WTC11 (cell line): Measurements from ENCODE around the gene NKX6-2. TPM values are rescaled to one million over a fixed set of nuclear protein-coding genes. Genes with fewer than 3 reads are reported as not detected.

Source experiments
- ATAC-seq: fragments of 200-7000 bp; cut with Tn5 transposase; 2 replicates; pipeline ENCODE4 v1.10.0; 2021; ENCODE audit warnings: mild to moderate bottlenecking, moderate library complexity
- CTCF ChIA-PET: fragments of 300-600 bp; sonication (Branson Sonifier 250); formaldehyde crosslinking; loops from one replicate; lab custom pipeline; 2021; ENCODE audit warnings: antibody characterized with exemption; lab: Charles Lee
- POLR2A ChIA-PET: fragments of 350-600 bp; sonication (Branson Sonifier 250); formaldehyde crosslinking; loops from one replicate; lab custom pipeline; 2021; ENCODE audit warnings: antibody characterized with exemption; lab: Charles Lee
- DNase-seq: peaks from one replicate; pipeline ENCODE4 v3.0.0; 2021; ENCODE audit warnings: low spot score
- H3K27ac Mint-ChIP-seq: 2 replicates; pipeline ENCODE4 v1.8.0; 2021; ENCODE audit warnings: mixed read lengths
- H3K27me3 Mint-ChIP-seq: 2 replicates; pipeline ENCODE4 v1.8.0; 2021; ENCODE audit warnings: low read depth, mild to moderate bottlenecking, moderate library complexity, mixed read lengths
- H3K36me3 Mint-ChIP-seq: 2 replicates; pipeline ENCODE4 v1.8.0; 2021; ENCODE audit warnings: mixed read lengths
- H3K4me1 Mint-ChIP-seq: 2 replicates; pipeline ENCODE4 v1.8.0; 2022; ENCODE audit warnings: mixed read lengths
- H3K4me3 Mint-ChIP-seq: 2 replicates; pipeline ENCODE4 v1.8.0; 2021; ENCODE audit warnings: mild to moderate bottlenecking, moderate library complexity, mixed read lengths
- H3K9me3 Mint-ChIP-seq: 2 replicates; pipeline ENCODE4 v1.8.0; 2021; ENCODE audit warnings: mixed read lengths
- ETV6 ChIP-seq: sonication (generic); formaldehyde crosslinking; IDR thresholded peaks from 2 replicates; pipeline ENCODE4 v1.8.1; 2022; ENCODE audit warnings: mild to moderate bottlenecking, missing genetic modification reagents
- FOXJ3 ChIP-seq: sonication (generic); formaldehyde crosslinking; IDR thresholded peaks from 2 replicates; pipeline ENCODE4 v1.9.0; 2021; ENCODE audit warnings: missing genetic modification reagents, mild to moderate bottlenecking, borderline replicate concordance
- FOXK1 ChIP-seq: sonication (generic); formaldehyde crosslinking; IDR thresholded peaks from 2 replicates; pipeline ENCODE4 v1.8.0; 2022; ENCODE audit warnings: mild to moderate bottlenecking, moderate library complexity, missing genetic modification reagents
- MYBL2 ChIP-seq: sonication (generic); formaldehyde crosslinking; IDR thresholded peaks from 2 replicates; pipeline ENCODE4 v1.8.1; 2023; ENCODE audit warnings: mild to moderate bottlenecking, moderate library complexity, missing genetic modification reagents
- NFATC4 ChIP-seq: fragments of 250-450 bp; sonication (Bioruptor Pico); IDR thresholded peaks from 2 replicates; pipeline ENCODE4 v1.9.0; 2021; ENCODE audit warnings: mild to moderate bottlenecking
- NR3C1 ChIP-seq: sonication (generic); formaldehyde crosslinking; conservative IDR thresholded peaks from 2 replicates; pipeline ENCODE4 v1.8.1; 2023; ENCODE audit warnings: low read depth, mild to moderate bottlenecking, missing genetic modification reagents
- PRRX2 ChIP-seq: fragments of 250-450 bp; sonication (Bioruptor Pico); IDR thresholded peaks from 2 replicates; pipeline ENCODE4 v1.8.0; 2021; ENCODE audit warnings: mild to moderate bottlenecking
- RORB ChIP-seq: fragments of 250-450 bp; sonication (Bioruptor Pico); IDR thresholded peaks from 2 replicates; pipeline ENCODE4 v1.9.0; 2021; ENCODE audit warnings: mild to moderate bottlenecking
- SMAD3 ChIP-seq: sonication (generic); formaldehyde crosslinking; IDR thresholded peaks from 2 replicates; pipeline ENCODE4 v1.8.0; 2022; ENCODE audit warnings: missing genetic modification reagents, mild to moderate bottlenecking, borderline replicate concordance
- SMAD4 ChIP-seq: sonication (generic); formaldehyde crosslinking; IDR thresholded peaks from 2 replicates; pipeline ENCODE4 v1.8.0; 2022; ENCODE audit warnings: mild to moderate bottlenecking, missing genetic modification reagents
- ZNF232 ChIP-seq: sonication (generic); formaldehyde crosslinking; IDR thresholded peaks from 2 replicates; pipeline ENCODE4 v1.8.0; 2022; ENCODE audit warnings: mild to moderate bottlenecking, missing genetic modification reagents
- ZNF423 ChIP-seq: fragments of 250-450 bp; sonication (Bioruptor Pico); IDR thresholded peaks from 2 replicates; pipeline ENCODE4 v2.1.2; 2022; ENCODE audit warnings: mild to moderate bottlenecking, moderate library complexity
- ZNF671 ChIP-seq: fragments of 250-450 bp; sonication (Bioruptor Pico); IDR thresholded peaks from 2 replicates; pipeline ENCODE4 v1.8.0; 2021; ENCODE audit warnings: mild to moderate bottlenecking
- total RNA-seq: library from RNA; stranded (reverse); gene quantifications from 3 replicates; pipeline ENCODE4 v1.2.3, GENCODE V29; 2021
- TF ChIP-seq, protein P1 (sequence below): sonication (generic); formaldehyde crosslinking; IDR thresholded peaks from 2 replicates; pipeline ENCODE4 v1.8.0; 2023; ENCODE audit warnings: missing genetic modification reagents, mild to moderate bottlenecking, borderline replicate concordance
- TF ChIP-seq, protein P2 (sequence below): sonication (generic); formaldehyde crosslinking; IDR thresholded peaks from 2 replicates; pipeline ENCODE4 v1.8.1; 2022; ENCODE audit warnings: low read depth, mild to moderate bottlenecking, moderate library complexity, missing genetic modification reagents, borderline replicate concordance
- TF ChIP-seq, protein P3 (sequence below): sonication (generic); formaldehyde crosslinking; IDR thresholded peaks from 2 replicates; pipeline ENCODE4 v1.8.1; 2023; ENCODE audit warnings: mild to moderate bottlenecking, missing genetic modification reagents, moderate library complexity
- TF ChIP-seq, protein P4 (sequence below): sonication (generic); formaldehyde crosslinking; IDR thresholded peaks from 2 replicates; pipeline ENCODE4 v1.8.1; 2022; ENCODE audit warnings: mild to moderate bottlenecking, moderate library complexity, missing genetic modification reagents
- TF ChIP-seq, protein P5 (sequence below): sonication (generic); formaldehyde crosslinking; IDR thresholded peaks from 2 replicates; pipeline ENCODE4 v1.8.0; 2022; ENCODE audit warnings: mild to moderate bottlenecking, missing genetic modification reagents

The NKX6-2 gene
- total RNA-seq, 1 experiment from 2014 or later, result 0.15 TPM

DNA sequence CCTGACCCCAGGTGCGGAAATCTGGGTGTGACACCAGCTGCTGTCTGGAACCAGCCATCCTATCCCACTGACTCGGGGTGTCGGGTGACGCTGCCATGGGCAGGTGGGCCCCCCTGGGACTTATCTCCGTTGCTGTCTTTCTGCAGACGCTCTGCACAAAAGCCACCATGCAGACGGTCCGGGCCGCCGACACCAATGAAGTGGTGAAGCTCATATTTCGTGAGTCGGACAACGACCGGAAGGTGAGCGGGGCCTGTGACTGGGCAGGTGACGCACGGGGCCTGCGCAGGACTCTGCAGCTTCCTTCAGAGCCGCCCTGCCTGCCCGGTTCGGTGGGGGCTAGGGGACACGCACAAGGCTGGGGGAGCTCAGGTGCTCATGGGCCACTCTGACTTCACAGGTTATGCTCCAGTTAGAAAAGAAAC, 36.6 kb downstream of the NKX6-2 start:
- POLR2A ChIA-PET, result no interaction called here
- no peaks in the 10 kb centered on the region; the same call in 1 of the 2 replicates for H3K36me3 Mint-ChIP-seq
- H3K4me1 Mint-ChIP-seq, result peaks cover 14% of the 10 kb centered on the region
- no peak for ATAC-seq
- no peaks in the 10 kb centered on the region for H3K9me3 Mint-ChIP-seq
- no peak for DNase-seq
- no peaks in the 10 kb centered on the region for H3K27me3 Mint-ChIP-seq
- H3K4me3 Mint-ChIP-seq, result no peak overlapping the region
- CTCF ChIA-PET, result interaction anchor here (0.6 to 1.2 kb wide), 3 partner anchors 47 to 181 kb away, joined by 4 to 5 read pairs (median 5); no protein-coding TSS in a partner anchor
- TF ChIP-seq PRRX2 (CRISPR knock-in tag), result no peak
- TF ChIP-seq, all 79 proteins: peak for 0
- H3K27ac Mint-ChIP-seq, result no peak overlapping the region

DNA sequence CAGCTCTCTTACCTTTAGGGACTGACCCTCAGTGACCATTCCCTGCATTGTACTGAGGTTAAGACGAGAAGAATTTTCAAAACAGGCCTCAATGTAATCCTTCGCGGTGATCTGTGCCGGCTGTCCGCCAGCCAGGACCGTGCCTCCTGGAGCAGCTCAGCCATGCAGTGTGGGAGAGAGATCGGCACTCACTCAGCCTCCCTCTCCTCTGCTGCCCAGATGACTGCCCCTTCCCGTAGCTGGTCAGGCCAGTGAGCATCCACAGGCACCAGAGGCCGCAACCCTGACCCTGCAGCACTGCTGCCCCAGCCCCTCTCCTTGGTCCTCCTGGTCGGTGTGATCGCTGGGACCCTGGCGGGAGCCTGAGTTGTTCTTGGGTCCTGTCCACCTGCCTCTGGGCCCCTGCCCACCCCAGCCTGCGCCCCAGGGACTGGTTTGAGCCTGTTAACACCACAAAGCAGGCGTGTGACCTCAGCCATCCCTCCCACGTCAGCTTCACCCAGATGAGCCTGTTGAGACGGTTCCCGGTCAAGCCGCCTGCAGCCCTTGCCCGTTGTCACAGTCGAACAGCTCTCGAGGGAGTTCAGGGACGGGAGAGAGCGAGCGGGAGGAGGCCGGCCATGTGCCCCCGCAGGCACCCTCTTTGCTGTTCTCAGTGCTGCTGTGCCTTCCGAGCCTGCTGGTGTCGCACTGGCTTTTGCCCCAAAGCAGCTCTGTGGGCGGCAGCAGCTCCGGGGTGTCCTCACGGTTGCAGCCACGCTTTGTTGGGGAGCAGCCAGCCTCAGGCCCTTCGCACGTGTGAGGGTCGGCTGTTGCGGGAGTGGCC, 37.2 kb downstream of the NKX6-2 start:
- H3K4me3 Mint-ChIP-seq, result no peak overlapping the region
- no peaks in the 10 kb centered on the region for H3K9me3 Mint-ChIP-seq
- peak overlapping the region; percentile 71 for H3K27ac Mint-ChIP-seq
- peaks cover 14% of the 10 kb centered on the region for H3K4me1 Mint-ChIP-seq
- TF ChIP-seq, protein P1, sequence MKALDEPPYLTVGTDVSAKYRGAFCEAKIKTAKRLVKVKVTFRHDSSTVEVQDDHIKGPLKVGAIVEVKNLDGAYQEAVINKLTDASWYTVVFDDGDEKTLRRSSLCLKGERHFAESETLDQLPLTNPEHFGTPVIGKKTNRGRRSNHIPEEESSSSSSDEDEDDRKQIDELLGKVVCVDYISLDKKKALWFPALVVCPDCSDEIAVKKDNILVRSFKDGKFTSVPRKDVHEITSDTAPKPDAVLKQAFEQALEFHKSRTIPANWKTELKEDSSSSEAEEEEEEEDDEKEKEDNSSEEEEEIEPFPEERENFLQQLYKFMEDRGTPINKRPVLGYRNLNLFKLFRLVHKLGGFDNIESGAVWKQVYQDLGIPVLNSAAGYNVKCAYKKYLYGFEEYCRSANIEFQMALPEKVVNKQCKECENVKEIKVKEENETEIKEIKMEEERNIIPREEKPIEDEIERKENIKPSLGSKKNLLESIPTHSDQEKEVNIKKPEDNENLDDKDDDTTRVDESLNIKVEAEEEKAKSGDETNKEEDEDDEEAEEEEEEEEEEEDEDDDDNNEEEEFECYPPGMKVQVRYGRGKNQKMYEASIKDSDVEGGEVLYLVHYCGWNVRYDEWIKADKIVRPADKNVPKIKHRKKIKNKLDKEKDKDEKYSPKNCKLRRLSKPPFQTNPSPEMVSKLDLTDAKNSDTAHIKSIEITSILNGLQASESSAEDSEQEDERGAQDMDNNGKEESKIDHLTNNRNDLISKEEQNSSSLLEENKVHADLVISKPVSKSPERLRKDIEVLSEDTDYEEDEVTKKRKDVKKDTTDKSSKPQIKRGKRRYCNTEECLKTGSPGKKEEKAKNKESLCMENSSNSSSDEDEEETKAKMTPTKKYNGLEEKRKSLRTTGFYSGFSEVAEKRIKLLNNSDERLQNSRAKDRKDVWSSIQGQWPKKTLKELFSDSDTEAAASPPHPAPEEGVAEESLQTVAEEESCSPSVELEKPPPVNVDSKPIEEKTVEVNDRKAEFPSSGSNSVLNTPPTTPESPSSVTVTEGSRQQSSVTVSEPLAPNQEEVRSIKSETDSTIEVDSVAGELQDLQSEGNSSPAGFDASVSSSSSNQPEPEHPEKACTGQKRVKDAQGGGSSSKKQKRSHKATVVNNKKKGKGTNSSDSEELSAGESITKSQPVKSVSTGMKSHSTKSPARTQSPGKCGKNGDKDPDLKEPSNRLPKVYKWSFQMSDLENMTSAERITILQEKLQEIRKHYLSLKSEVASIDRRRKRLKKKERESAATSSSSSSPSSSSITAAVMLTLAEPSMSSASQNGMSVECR, result no peak
- TF ChIP-seq, protein P2, sequence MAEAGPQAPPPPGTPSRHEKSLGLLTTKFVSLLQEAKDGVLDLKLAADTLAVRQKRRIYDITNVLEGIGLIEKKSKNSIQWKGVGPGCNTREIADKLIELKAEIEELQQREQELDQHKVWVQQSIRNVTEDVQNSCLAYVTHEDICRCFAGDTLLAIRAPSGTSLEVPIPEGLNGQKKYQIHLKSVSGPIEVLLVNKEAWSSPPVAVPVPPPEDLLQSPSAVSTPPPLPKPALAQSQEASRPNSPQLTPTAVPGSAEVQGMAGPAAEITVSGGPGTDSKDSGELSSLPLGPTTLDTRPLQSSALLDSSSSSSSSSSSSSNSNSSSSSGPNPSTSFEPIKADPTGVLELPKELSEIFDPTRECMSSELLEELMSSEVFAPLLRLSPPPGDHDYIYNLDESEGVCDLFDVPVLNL (CRISPR knock-in tag), result no peak
- TF ChIP-seq FOXK1 (CRISPR knock-in tag) (no peak), NR3C1 (no peak), ZNF232 (CRISPR knock-in tag) (no peak), ETV6 (no peak), NFATC4 (no peak), FOXJ3 (no peak), PRRX2 (CRISPR knock-in tag) (no peak), ZNF671 (CRISPR knock-in tag) (no peak), MYBL2 (CRISPR knock-in tag) (no peak), RORB (CRISPR knock-in tag) (no peak), SMAD4 (no peak), SMAD3 (CRISPR knock-in tag) (no peak), ZNF423 (CRISPR knock-in tag) (no peak)
- TF ChIP-seq, protein P3, sequence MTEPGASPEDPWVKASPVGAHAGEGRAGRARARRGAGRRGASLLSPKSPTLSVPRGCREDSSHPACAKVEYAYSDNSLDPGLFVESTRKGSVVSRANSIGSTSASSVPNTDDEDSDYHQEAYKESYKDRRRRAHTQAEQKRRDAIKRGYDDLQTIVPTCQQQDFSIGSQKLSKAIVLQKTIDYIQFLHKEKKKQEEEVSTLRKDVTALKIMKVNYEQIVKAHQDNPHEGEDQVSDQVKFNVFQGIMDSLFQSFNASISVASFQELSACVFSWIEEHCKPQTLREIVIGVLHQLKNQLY, result no peak
- TF ChIP-seq, protein P4, sequence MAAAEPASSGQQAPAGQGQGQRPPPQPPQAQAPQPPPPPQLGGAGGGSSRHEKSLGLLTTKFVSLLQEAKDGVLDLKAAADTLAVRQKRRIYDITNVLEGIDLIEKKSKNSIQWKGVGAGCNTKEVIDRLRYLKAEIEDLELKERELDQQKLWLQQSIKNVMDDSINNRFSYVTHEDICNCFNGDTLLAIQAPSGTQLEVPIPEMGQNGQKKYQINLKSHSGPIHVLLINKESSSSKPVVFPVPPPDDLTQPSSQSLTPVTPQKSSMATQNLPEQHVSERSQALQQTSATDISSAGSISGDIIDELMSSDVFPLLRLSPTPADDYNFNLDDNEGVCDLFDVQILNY, result no peak
- TF ChIP-seq, protein P5, sequence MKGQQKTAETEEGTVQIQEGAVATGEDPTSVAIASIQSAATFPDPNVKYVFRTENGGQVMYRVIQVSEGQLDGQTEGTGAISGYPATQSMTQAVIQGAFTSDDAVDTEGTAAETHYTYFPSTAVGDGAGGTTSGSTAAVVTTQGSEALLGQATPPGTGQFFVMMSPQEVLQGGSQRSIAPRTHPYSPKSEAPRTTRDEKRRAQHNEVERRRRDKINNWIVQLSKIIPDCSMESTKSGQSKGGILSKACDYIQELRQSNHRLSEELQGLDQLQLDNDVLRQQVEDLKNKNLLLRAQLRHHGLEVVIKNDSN (CRISPR knock-in tag), result no peak
- ChIA-PET CTCF (interaction anchor here (0.6 to 1.2 kb wide), 4 partner anchors 47 to 388 kb away, joined by 3 to 5 read pairs (median 4); no protein-coding TSS in a partner anchor), POLR2A (no interaction called here)
- no peak for ATAC-seq
- H3K36me3 Mint-ChIP-seq, result no peaks in the 10 kb centered on the region; the same call in 1 of the 2 replicates
- H3K27me3 Mint-ChIP-seq, result no peaks in the 10 kb centered on the region
- no peak for DNase-seq
